ENCODE measurements around the gene RNU5B-1.
"Not testable (repeated sequence)": the region's sequence is repeated elsewhere in the genome, so short reads cannot be mapped to it uniquely, and the experiment has no call there.

Gene RNU5B-1

DNA sequence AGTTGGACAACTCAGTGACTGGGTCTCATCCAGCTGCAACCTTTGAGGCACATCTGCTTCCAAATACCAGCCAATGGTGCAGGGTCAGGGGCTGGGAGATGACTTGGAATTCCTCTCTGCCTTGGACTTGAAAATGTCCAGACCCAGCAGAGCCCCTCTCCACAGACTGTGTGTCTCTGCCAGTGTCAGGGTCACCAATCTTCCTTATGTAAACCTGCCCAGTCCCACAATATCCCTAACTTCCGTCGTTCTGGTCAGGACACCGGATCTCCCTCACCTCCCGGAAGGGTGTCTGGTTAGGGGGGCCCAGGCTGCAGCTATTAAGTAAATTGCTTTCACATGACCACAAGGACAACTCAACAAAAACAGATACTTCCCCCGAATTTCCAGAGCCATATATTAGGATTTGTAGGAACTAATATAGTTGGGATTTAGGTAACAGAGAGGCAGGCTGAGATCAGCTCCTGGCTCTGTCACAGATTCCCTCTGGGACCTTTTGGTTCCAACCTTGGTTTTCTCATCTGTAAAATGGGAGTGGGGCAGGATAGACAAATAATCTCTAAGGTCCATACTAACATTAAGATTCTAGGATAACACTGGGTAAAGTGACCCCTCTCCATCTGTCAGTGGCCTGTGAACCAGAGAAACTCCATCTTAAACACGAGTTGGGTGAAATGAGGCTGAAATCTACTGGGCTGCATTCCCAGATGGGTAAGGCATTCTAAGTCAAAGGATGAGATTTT is 42.5 kb downstream of the RNU5B-1 start:
- no peak for DNase-seq

DNA sequence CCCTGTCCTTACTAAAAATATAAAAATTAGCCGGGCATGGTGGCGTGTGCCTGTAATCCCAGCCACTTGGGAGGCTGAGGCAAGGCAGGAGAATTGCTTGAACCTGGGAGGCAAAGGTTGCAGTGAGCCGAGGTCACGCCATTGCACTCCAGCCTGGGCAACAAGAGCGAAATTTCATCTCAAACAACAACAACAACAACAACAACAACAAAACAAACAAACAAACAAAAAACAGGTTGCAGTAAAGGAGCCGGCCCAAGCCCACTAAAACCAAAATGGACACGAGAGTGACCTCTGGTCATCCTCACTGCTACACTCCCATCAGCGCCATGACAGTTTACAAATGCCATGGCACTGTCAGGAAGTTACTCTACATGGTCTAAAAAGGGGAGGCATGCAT is 43.3 kb downstream of the RNU5B-1 start:
- not testable (repeated sequence) for DNase-seq

DNA sequence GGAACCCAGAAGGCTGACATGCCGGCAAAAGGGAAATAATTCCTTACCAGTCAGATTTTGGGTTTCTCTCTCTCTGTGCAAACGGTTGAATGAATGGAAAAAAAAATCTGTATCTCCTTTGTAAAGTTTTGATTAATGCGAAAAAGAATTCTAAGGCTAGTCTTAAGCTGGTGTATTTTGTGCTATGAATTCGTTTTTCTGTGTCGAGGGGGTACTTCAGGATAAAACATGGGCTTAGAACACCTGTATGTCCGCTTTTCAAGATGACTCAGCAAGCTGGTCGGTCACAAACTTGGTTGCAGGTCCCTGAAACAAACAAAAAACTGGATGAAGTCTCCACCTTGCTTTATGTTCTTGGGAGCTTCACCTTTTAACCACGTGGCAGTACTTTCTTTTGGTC is 44.9 kb downstream of the RNU5B-1 start:
- no peak for DNase-seq

GRCh38 chr15:65351972-65352371 is 47.5 kb downstream of the RNU5B-1 start:
- not testable (repeated sequence) for DNase-seq

Data from NCI-H226 (cell line).